Neural crest cell (in vitro differentiated cells): ENCODE measurements around the gene UQCRHL. TPM values are rescaled to one million over a fixed set of nuclear protein-coding genes. Genes with fewer than 3 reads are reported as not detected.

Source experiments
- DNase-seq: peaks from one replicate; pipeline ENCODE4 v3.0.0; 2021; ENCODE audit warnings: low read depth, mixed read lengths, low spot score
- H3K27ac Mint-ChIP-seq: one replicate; pipeline ENCODE4 v1.8.0; 2021; ENCODE audit warnings: mild to moderate bottlenecking, mixed read lengths; ENCODE audit not compliant: unreplicated experiment
- H3K27me3 Mint-ChIP-seq: 2 replicates; pipeline ENCODE4 v1.8.0; 2021; ENCODE audit warnings: low read depth, mild to moderate bottlenecking, mixed read lengths
- H3K36me3 Mint-ChIP-seq: 2 replicates; pipeline ENCODE4 v1.8.0; 2021; ENCODE audit warnings: low read depth, mild to moderate bottlenecking, mixed read lengths
- H3K4me1 Mint-ChIP-seq: 2 replicates; pipeline ENCODE4 v1.8.0; 2021; ENCODE audit warnings: mixed read lengths
- H3K4me3 Mint-ChIP-seq: one replicate; pipeline ENCODE4 v1.8.0; 2021; ENCODE audit warnings: mild to moderate bottlenecking, mixed read lengths
- H3K9me3 Mint-ChIP-seq: 2 replicates; pipeline ENCODE4 v1.8.0; 2021; ENCODE audit warnings: mixed read lengths
- total RNA-seq: library from RNA; stranded (reverse); gene quantifications from 2 replicates; pipeline ENCODE4 v1.2.1, GENCODE V29; 2021
- TF ChIP-seq, protein P1 (sequence below): fragments of 200-600 bp; sonication (generic); conservative IDR thresholded peaks from 2 replicates; pipeline ENCODE4 v1.5.0; 2021; ENCODE audit warnings: antibody characterized with exemption, mild to moderate bottlenecking

The UQCRHL gene
- total RNA-seq, 1 donor from 2014 or later: 2.7 TPM

- Mint-ChIP-seq H3K4me1 (no peaks in the 10 kb centered on the region), H3K36me3 (no peaks in the 10 kb centered on the region), H3K27ac (no peak overlapping the region), H3K4me3 (no peak overlapping the region), H3K27me3 (no peaks in the 10 kb centered on the region), H3K9me3 (no peaks in the 10 kb centered on the region)
- DNase-seq: no peak
- TF ChIP-seq, protein P1, sequence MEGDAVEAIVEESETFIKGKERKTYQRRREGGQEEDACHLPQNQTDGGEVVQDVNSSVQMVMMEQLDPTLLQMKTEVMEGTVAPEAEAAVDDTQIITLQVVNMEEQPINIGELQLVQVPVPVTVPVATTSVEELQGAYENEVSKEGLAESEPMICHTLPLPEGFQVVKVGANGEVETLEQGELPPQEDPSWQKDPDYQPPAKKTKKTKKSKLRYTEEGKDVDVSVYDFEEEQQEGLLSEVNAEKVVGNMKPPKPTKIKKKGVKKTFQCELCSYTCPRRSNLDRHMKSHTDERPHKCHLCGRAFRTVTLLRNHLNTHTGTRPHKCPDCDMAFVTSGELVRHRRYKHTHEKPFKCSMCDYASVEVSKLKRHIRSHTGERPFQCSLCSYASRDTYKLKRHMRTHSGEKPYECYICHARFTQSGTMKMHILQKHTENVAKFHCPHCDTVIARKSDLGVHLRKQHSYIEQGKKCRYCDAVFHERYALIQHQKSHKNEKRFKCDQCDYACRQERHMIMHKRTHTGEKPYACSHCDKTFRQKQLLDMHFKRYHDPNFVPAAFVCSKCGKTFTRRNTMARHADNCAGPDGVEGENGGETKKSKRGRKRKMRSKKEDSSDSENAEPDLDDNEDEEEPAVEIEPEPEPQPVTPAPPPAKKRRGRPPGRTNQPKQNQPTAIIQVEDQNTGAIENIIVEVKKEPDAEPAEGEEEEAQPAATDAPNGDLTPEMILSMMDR: no peak
Observed at GRCh38 chr1:15768388-15768787, 39.1 kb downstream of the UQCRHL start.

DNA sequence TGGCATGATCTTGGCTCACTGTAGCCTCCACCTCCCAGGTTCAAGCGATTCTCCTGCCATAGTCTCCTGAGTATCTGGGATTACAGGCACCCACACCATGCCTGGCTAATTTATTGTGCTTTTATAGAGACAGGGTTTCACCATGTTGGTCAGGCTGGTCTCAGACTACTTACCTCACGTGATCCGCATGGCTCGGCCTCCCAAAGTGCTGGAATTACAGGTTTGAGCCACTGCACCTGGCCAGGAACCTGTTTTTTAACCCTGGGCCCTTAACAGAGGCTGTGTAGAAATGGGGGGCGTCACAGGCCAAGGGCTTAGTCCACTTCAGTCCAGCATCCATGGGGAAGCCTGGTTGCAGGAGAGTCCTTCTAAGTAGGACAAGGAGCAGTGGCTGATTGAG is 39.5 kb downstream of the UQCRHL start:
- DNase-seq: no peak
- TF ChIP-seq, protein P1: no peak
- no peaks in the 10 kb centered on the region for H3K9me3 Mint-ChIP-seq
- H3K27me3 Mint-ChIP-seq: no peaks in the 10 kb centered on the region
- H3K36me3 Mint-ChIP-seq: no peaks in the 10 kb centered on the region
- H3K27ac Mint-ChIP-seq: no peak overlapping the region
- H3K4me3 Mint-ChIP-seq: no peak overlapping the region
- no peaks in the 10 kb centered on the region for H3K4me1 Mint-ChIP-seq

GRCh38 chr1:15765495-15766194 is 41.8 kb downstream of the UQCRHL start:
- peaks cover 8% of the 10 kb centered on the region for H3K27me3 Mint-ChIP-seq
- DNase-seq: no peak
- TF ChIP-seq, protein P1: no peak
- no peak overlapping the region for H3K27ac Mint-ChIP-seq
- no peaks in the 10 kb centered on the region for H3K36me3 Mint-ChIP-seq
- H3K4me1 Mint-ChIP-seq: peaks cover 15% of the 10 kb centered on the region
- H3K4me3 Mint-ChIP-seq: no peak overlapping the region
- no peaks in the 10 kb centered on the region for H3K9me3 Mint-ChIP-seq

- TF ChIP-seq, protein P1: no peak
- peaks cover 14% of the 10 kb centered on the region for H3K27me3 Mint-ChIP-seq
- no peak for DNase-seq
- no peak overlapping the region for H3K4me3 Mint-ChIP-seq
- H3K27ac Mint-ChIP-seq: no peak overlapping the region
- peaks cover 18% of the 10 kb centered on the region for H3K4me1 Mint-ChIP-seq
- H3K9me3 Mint-ChIP-seq: no peaks in the 10 kb centered on the region
- H3K36me3 Mint-ChIP-seq: no peaks in the 10 kb centered on the region
Observed at GRCh38 chr1:15764890-15765289, 42.6 kb downstream of the UQCRHL start.

- Mint-ChIP-seq H3K9me3 (no peaks in the 10 kb centered on the region), H3K27ac (peak overlapping the region; percentile 43), H3K4me1 (peaks cover 21% of the 10 kb centered on the region), H3K27me3 (peaks cover 20% of the 10 kb centered on the region), H3K36me3 (no peaks in the 10 kb centered on the region), H3K4me3 (no peak overlapping the region)
- DNase-seq: no peak
- TF ChIP-seq, protein P1: no peak
Observed at GRCh38 chr1:15764269-15764764, 43.1 kb downstream of the UQCRHL start.
